Brain microvascular endothelial cell (primary cell): ENCODE results near the gene DTNB.

Source experiments
- DNase-seq: peaks from one replicate; pipeline ENCODE4 v3.0.0-alpha.2; 2020
- H3K27ac ChIP-seq: fragments of 250-450 bp; sonication (Bioruptor Pico); 2 replicates; pipeline ENCODE4 v1.5.1; 2020; ENCODE audit warnings: mild to moderate bottlenecking, moderate library complexity
- H3K27me3 ChIP-seq: fragments of 250-450 bp; sonication (Bioruptor Pico); replicated peaks from 2 replicates; pipeline ENCODE4 v1.5.1; 2020; ENCODE audit warnings: mild to moderate bottlenecking
- H3K36me3 ChIP-seq: fragments of 250-450 bp; sonication (Bioruptor Pico); replicated peaks from 2 replicates; pipeline ENCODE4 v1.5.1; 2020; ENCODE audit warnings: mild to moderate bottlenecking
- H3K4me3 ChIP-seq: 2 replicates; pipeline ENCODE4 v1.5.1; 2011; ENCODE audit warnings: low read depth, mild to moderate bottlenecking, control low read depth, low read length, moderate library complexity
- in situ Hi-C: cut with HindIII; loops from 2 replicates; pipeline ENCODE4 v1.10.0; 2017; ENCODE audit warnings: low sequenced_read_pairs, low pct_ligation_motif_present
- TF ChIP-seq, protein P1 (sequence below): IDR thresholded peaks from 2 replicates; pipeline ENCODE4 v1.5.1; 2011; ENCODE audit warnings: low read depth, mild to moderate bottlenecking, moderate library complexity, low read length, control low read depth, inconsistent platforms; ENCODE audit errors: missing control alignments

DTNB gene

DNA sequence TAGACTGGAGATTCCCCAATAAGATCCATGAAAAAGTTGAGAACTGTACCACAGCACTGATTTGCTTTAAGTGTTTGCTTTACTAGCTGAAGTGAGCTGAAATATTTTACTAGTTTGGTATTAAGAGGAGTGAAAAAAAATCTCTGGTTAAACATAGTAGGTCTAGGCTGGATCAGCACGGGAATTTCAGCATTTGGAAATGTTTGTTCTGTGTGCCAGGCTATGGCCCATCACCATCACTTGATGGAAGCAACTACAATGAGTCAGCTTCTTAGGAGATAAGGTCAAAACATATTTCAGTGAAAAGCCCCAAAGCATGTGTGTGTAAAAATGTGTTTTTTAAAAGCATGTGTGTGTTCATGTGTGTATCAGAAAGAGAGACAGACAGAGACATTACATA, 200.2 kb downstream of the DTNB start:
- DNase-seq = no peak
- TF ChIP-seq, protein P1, sequence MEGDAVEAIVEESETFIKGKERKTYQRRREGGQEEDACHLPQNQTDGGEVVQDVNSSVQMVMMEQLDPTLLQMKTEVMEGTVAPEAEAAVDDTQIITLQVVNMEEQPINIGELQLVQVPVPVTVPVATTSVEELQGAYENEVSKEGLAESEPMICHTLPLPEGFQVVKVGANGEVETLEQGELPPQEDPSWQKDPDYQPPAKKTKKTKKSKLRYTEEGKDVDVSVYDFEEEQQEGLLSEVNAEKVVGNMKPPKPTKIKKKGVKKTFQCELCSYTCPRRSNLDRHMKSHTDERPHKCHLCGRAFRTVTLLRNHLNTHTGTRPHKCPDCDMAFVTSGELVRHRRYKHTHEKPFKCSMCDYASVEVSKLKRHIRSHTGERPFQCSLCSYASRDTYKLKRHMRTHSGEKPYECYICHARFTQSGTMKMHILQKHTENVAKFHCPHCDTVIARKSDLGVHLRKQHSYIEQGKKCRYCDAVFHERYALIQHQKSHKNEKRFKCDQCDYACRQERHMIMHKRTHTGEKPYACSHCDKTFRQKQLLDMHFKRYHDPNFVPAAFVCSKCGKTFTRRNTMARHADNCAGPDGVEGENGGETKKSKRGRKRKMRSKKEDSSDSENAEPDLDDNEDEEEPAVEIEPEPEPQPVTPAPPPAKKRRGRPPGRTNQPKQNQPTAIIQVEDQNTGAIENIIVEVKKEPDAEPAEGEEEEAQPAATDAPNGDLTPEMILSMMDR = no peak

DNA sequence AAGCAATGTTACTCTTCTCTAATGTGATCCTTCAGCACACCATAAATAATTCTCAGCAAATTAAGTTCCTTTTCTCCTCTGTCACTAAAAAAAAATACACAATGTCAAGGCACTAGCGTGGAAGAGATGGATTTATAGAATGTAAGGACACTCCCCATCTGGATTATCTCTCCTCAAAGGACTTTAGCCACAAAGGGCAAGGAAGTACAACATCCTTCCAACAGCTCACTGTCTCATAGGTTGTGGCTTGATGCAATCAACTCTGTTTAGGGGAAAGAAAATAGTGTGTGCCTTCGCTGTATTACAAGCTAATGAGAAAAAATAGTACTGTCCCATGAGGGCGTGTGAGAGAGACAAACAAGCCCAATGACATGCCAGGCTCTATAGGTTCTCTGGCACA, 202.6 kb downstream of the DTNB start:
- no peak for DNase-seq
- H3K27me3 ChIP-seq = no peaks in the 10 kb centered on the region
- TF ChIP-seq, protein P1 = no peak
- no peak overlapping the region for H3K4me3 ChIP-seq
- H3K27ac ChIP-seq = no peak overlapping the region
- in situ Hi-C loops = no loop called here
- no peaks in the 10 kb centered on the region for H3K36me3 ChIP-seq

More for the DNA sequence above, 200.2 kb downstream of the DTNB start:
- H3K4me3 ChIP-seq = no peak overlapping the region
- no peaks in the 10 kb centered on the region for H3K36me3 ChIP-seq
- H3K27me3 ChIP-seq = no peaks in the 10 kb centered on the region
- in situ Hi-C loops = no loop called here
- no peak overlapping the region for H3K27ac ChIP-seq

DNA sequence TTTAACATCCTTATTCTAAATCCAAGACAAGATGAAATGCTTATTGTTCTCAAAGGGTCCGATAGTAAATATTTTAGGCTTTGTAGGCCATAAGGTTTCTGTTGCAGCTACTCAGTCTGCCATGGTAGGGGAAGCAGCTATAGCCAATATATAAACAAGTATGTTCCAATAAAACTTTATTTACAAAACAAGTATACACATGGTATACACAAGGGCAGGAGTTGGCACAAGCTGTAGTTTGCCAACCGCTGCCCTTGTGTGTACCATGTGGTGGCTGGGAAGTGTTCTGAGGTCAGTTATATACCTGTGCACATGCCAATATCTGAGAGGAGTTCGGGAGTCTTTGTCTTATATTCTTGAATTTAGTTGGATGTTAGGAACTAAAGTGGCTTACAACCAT, 205.6 kb downstream of the DTNB start:
- in situ Hi-C loops = no loop called here
- H3K27me3 ChIP-seq = no peaks in the 10 kb centered on the region
- TF ChIP-seq, protein P1 = no peak
- no peak overlapping the region for H3K27ac ChIP-seq
- H3K36me3 ChIP-seq = no peaks in the 10 kb centered on the region
- no peak overlapping the region for H3K4me3 ChIP-seq
- DNase-seq = no peak

DNA sequence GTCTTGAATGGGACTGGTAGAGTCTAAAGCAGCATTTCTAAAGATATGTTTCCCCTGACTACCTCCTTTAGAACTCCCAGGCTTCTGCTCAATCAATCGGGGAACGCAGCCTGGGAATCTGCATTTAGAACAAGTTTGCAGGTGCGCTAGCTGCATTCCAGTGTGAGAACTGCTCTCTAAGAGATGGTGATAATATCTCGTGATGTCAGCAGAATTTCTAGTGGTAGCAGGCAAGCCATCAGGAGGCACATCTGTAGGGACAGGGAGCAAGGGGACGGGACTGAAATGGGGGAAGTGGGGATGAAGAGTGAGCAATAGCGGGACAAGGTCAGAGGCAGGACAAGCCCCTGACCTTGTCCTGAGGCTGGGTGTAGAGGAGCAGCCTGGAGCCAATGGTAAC, 211.4 kb downstream of the DTNB start:
- in situ Hi-C loops = no loop called here
- TF ChIP-seq, protein P1 = no peak
- Histone ChIP-seq H3K36me3 (no peaks in the 10 kb centered on the region), H3K27ac (no peak overlapping the region), H3K4me3 (no peak overlapping the region), H3K27me3 (no peaks in the 10 kb centered on the region)
- DNase-seq = no peak

DNA sequence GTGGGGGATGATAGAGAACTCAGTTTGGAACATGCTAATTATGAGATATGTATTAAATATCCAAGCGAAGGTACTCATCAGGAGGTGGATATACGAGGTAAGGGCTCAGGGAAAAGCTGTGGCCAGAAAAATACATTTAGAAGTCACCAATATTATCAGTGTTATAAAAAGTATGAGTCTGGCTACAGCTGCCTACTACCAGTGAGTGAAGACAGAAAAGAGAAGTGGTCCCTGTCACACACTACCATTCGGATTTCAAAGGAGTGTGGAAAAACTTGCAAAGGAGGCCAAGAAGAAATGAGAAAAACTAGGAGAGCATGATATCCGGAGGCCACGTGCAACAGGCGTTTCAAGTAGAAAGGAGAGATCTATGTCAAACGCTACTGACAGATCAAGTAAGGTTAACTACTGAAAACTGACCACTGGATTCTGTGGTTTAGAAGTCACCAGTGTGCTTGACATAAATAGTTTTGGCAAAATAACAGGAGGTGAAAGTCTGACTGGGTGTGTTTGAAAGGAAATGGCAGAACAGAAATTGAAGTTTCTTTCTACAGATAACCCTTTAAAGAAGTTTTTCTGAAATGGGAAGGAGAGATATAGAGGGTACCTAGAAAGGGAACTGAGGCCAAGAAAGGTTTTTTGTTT, 213.0 kb downstream of the DTNB start:
- H3K27ac ChIP-seq = no peak overlapping the region
- TF ChIP-seq, protein P1 = no peak

DNA sequence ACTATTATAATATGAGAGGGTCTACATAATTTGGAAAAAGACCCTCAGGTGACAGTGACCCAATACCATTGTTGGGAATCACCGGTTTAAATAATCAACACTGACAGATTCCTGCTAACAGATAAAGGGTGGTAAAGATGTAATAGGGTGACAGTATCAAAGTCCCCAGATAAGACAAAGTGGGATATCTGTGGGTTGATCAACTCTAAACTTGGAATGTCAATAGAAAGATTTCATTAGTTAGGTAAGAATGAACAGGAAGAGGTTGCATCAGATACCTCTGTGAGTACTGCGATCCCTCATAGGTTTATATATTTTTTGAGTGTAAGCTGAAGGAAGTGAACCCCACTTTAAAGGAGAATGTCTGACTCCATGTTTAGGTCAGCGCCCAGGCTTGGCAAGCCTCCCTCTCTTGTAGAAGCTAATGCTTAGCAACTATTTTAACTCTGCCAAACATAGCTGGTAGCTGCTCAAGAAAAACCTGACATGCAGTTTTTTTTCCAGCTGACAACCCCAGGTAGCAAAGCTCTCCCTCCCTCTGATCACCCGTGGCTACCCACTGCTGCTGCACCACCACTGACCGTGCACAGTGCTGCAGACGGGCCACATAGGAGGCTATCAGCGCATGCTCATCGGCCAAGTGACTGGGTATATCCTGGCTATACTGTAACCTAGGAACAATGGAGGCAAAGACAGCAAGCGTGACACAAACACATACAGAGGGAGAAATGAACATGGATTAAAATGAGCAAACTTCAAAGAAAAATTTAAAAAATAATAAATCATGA, 218.4 kb downstream of the DTNB start:
- no peak for DNase-seq
- H3K27ac ChIP-seq = no peak overlapping the region
- in situ Hi-C loops = no loop called here
- no peak overlapping the region for H3K4me3 ChIP-seq
- TF ChIP-seq, protein P1 = no peak
- H3K36me3 ChIP-seq = no peaks in the 10 kb centered on the region
- H3K27me3 ChIP-seq = no peaks in the 10 kb centered on the region

More for the DNA sequence above, 213.0 kb downstream of the DTNB start:
- Histone ChIP-seq H3K27me3 (no peaks in the 10 kb centered on the region), H3K36me3 (no peaks in the 10 kb centered on the region), H3K4me3 (no peak overlapping the region)
- no peak for DNase-seq
- in situ Hi-C loops = no loop called here
